A549 (cell line): Measurements from ENCODE around the gene ANK2.

Experiments
- BHLHE40 ChIP-seq: IDR thresholded peaks from 2 replicates; pipeline ENCODE4 v1.6.1; 2012; ENCODE audit warnings: low read depth, low read length, inconsistent platforms
- CBX2 ChIP-seq: fragments of 200-600 bp; sonication (generic); IDR thresholded peaks from 2 replicates; pipeline ENCODE4 v1.6.1; 2016; ENCODE audit warnings: low read depth, mild to moderate bottlenecking, borderline replicate concordance
- CTCF ChIP-seq: fragments of >200 bp; sonication (Bioruptor Twin); formaldehyde crosslinking; IDR thresholded peaks from 3 replicates; pipeline ENCODE4 v1.5.1; 2016
- EHMT2 ChIP-seq: fragments of 200-600 bp; sonication (generic); IDR thresholded peaks from 2 replicates; pipeline ENCODE4 v1.6.1; 2016; ENCODE audit warnings: antibody characterized with exemption, low read depth, mild to moderate bottlenecking, moderate library complexity
- EP300 ChIP-seq, 2 experiments: fragments of >200 bp; sonication (Bioruptor Twin); formaldehyde crosslinking; IDR thresholded peaks; 2 replicates in 1 of 2; 3 replicates in 1 of 2; pipeline ENCODE4 v1.6.1; 2016 to 2017
- FOSL2 ChIP-seq, 2 experiments: fragments of 450-650 bp in 1 of 2; fragments of >200 bp in 1 of 2; sonication (Bioruptor Twin) in 1 of 2; formaldehyde crosslinking; IDR thresholded peaks; 2 replicates each; pipeline versions ENCODE4 v1.5.0 to v1.6.1; 2016 to 2020; ENCODE audit warnings: mild to moderate bottlenecking in 1 of 2, moderate library complexity in 1 of 2
- GATA3 ChIP-seq: IDR thresholded peaks from 2 replicates; pipeline ENCODE4 v1.6.1; 2012; ENCODE audit warnings: borderline replicate concordance
- HMGXB4 ChIP-seq: fragments of 250-450 bp; sonication (Bioruptor Pico); IDR thresholded peaks from 2 replicates; pipeline ENCODE4 v1.5.0; 2021; ENCODE audit warnings: mild to moderate bottlenecking, moderate library complexity, borderline replicate concordance
- JUN ChIP-seq, 2 experiments: fragments of >200 bp; sonication (Bioruptor Twin); formaldehyde crosslinking; IDR thresholded peaks; 2 replicates in 1 of 2; 3 replicates in 1 of 2; pipeline ENCODE4 v1.6.1; 2016 to 2017
- NR3C1 ChIP-seq: fragments of >200 bp; sonication (Bioruptor Twin); formaldehyde crosslinking; IDR thresholded peaks from 3 replicates; pipeline ENCODE4 v1.6.1; 2017
- POLR2A ChIP-seq: IDR thresholded peaks from 2 replicates; pipeline ENCODE4 v1.6.1; 2012; ENCODE audit warnings: mild to moderate bottlenecking, low read length
- RNF2 ChIP-seq: fragments of 200-600 bp; sonication (generic); IDR thresholded peaks from 2 replicates; pipeline ENCODE4 v1.6.1; 2016; ENCODE audit warnings: low read depth, mild to moderate bottlenecking, antibody characterized with exemption, moderate library complexity, borderline replicate concordance
- SMC3 ChIP-seq: fragments of >200 bp; sonication (Bioruptor Twin); formaldehyde crosslinking; IDR thresholded peaks from 3 replicates; pipeline ENCODE4 v1.6.1; 2018; ENCODE audit warnings: inconsistent platforms
- USF2 ChIP-seq: fragments of 450-650 bp; IDR thresholded peaks from 2 replicates; pipeline ENCODE4 v1.6.1; 2014; ENCODE audit warnings: antibody characterized with exemption

GRCh38 chr4:113101669-113102068 is 52.2 kb downstream of the ANK2 start:
- TF ChIP-seq SMC3 (no peak), CTCF (no peak), EP300 (IDR thresholded peaks at IDR 0.05) (no peak), POLR2A (no peak), FOSL2 (IDR thresholded peaks at IDR 0.05) (no peak), FOSL2 (CRISPR knock-in tag; IDR thresholded peaks at IDR 0.05) (no peak), BHLHE40 (no peak), CBX2 (no peak), JUN (IDR thresholded peaks at IDR 0.05) (no peak), HMGXB4 (no peak), RNF2 (no peak), NR3C1 (no peak), USF2 (no peak), GATA3 (no peak), EHMT2 (no peak)
